AG04450 (cell line): Measurements from ENCODE around the gene RAB28. TPM values are rescaled to one million over a fixed set of nuclear protein-coding genes. Genes with fewer than 3 reads are reported as not detected.

ENCODE experiments used
- CTCF ChIA-PET: fragments of 300-600, 350-600 bp; formaldehyde crosslinking; extraction: SDS; loops from one replicate; lab custom pipeline; 2022; ENCODE audit warnings: antibody characterized with exemption, inconsistent platforms; lab: Charles Lee
- POLR2A ChIA-PET: fragments of 350-600 bp; formaldehyde crosslinking; extraction: SDS; loops from one replicate; lab custom pipeline; 2021; ENCODE audit warnings: antibody characterized with exemption, inconsistent platforms; lab: Yijun Ruan, JAX
- DNase-seq: peaks from one replicate; pipeline ENCODE4 v3.0.0-alpha.2; 2011; ENCODE audit warnings: low read depth, low spot score
- H3K27ac ChIP-seq: one replicate; pipeline ENCODE4 v1.5.1; 2012; ENCODE audit warnings: low read depth, low read length, control low read depth
- H3K27me3 ChIP-seq: one replicate; pipeline ENCODE4 v1.6.0; 2012; ENCODE audit warnings: low read length; ENCODE audit not compliant: control insufficient read depth, insufficient read depth
- H3K4me3 ChIP-seq: 2 replicates; pipeline ENCODE4 v1.5.1; 2011; ENCODE audit warnings: mild to moderate bottlenecking, low read depth, low read length, control low read depth
- H3K9me3 ChIP-seq: 2 replicates; pipeline ENCODE4 v1.5.1; 2012; ENCODE audit warnings: low read length; ENCODE audit not compliant: control insufficient read depth, insufficient read depth
- polyA plus RNA-seq: library from polyadenylated mRNA; depleted of rRNA; stranded (reverse); fragments of >200 nt; gene quantifications from 2 replicates; pipeline ENCODE4 v1.2.3, GENCODE V29; 2011
- TF ChIP-seq, protein P1 (sequence below): IDR thresholded peaks from 2 replicates; pipeline ENCODE4 v1.5.1; 2011; ENCODE audit warnings: low read depth, low read length, control low read depth, inconsistent platforms

The RAB28 gene
- polyA plus RNA-seq, 1 experiment = 19.8 TPM

DNA sequence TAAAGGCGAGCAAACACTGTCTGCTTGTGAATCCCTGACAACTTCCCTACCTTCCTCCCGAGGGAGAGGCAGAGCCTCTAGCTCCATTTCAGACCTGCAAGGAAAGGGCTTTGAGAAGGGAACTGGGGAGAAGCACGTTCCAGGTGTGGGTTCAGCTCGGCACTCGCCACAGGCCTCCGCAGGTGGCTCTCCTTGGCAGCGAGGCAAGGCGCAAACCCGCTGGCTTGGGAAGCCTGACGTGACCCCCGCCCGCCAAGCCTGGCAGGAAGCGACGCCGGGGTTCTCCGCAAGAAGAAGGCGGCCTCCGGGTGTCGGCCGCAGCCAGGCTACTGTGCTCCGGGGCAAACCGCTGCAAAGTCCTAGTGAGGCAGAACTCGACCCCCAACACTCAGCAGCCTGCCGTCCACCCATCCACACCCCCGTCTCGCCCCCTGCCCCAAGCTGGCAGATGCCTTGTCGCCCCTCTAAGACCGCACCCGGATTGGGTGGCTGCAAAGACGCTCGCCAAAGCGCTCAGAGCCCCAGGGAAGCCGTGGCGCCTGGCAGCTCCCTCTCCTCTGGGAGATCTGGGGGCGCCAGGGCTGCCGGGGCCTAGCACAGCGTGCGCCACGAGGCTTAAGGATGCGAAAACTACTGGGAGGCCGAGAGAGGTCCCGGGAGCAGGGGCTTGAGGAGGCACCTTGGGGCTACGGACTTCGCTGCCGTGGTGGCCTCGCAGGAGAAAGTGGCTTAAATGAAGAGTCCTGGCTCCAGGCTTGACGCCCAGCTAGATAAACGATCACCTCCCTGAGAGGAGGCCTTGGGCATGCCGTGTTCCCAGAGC is 38.4 kb upstream of the RAB28 start:
- H3K27me3 ChIP-seq = peaks cover 73% of the 10 kb centered on the region
- no peak for DNase-seq
- CTCF ChIA-PET = interaction anchor here (1.4 kb wide), 1 partner anchor 26 kb away, joined by 4 read pairs; no protein-coding TSS in a partner anchor
- no peak overlapping the region for H3K4me3 ChIP-seq
- TF ChIP-seq, protein P1, sequence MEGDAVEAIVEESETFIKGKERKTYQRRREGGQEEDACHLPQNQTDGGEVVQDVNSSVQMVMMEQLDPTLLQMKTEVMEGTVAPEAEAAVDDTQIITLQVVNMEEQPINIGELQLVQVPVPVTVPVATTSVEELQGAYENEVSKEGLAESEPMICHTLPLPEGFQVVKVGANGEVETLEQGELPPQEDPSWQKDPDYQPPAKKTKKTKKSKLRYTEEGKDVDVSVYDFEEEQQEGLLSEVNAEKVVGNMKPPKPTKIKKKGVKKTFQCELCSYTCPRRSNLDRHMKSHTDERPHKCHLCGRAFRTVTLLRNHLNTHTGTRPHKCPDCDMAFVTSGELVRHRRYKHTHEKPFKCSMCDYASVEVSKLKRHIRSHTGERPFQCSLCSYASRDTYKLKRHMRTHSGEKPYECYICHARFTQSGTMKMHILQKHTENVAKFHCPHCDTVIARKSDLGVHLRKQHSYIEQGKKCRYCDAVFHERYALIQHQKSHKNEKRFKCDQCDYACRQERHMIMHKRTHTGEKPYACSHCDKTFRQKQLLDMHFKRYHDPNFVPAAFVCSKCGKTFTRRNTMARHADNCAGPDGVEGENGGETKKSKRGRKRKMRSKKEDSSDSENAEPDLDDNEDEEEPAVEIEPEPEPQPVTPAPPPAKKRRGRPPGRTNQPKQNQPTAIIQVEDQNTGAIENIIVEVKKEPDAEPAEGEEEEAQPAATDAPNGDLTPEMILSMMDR = no peak
- POLR2A ChIA-PET = no interaction called here
- H3K9me3 ChIP-seq = peaks cover 24% of the 10 kb centered on the region
- H3K27ac ChIP-seq = no peak overlapping the region

DNA sequence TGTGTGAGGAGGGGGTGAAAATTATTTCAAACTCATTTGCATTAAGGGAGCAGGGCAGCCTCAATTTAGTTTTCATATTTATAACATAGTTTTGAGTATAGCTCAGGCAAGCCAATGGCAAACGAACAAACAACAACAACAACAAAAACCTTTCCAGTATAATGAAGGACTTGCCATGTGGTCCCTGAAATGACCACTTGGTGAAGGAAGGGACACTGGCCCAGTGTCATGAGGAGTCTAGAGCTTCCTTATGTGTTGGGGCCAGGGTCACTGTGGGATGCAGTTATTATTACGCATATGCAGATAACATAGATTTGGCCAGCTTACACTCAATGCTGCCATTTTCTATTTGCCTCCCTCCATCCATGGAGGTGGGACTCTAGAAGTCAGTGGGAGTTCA is 36.9 kb upstream of the RAB28 start:
- ChIA-PET POLR2A (no interaction called here), CTCF (interaction anchor here (1.4 kb wide), 1 partner anchor 27 kb away, joined by 4 read pairs; no protein-coding TSS in a partner anchor)
- Histone ChIP-seq H3K27me3 (peaks cover 58% of the 10 kb centered on the region), H3K9me3 (peaks cover 24% of the 10 kb centered on the region), H3K4me3 (no peak overlapping the region), H3K27ac (no peak overlapping the region)
- TF ChIP-seq, protein P1 = no peak
- DNase-seq = no peak

DNA sequence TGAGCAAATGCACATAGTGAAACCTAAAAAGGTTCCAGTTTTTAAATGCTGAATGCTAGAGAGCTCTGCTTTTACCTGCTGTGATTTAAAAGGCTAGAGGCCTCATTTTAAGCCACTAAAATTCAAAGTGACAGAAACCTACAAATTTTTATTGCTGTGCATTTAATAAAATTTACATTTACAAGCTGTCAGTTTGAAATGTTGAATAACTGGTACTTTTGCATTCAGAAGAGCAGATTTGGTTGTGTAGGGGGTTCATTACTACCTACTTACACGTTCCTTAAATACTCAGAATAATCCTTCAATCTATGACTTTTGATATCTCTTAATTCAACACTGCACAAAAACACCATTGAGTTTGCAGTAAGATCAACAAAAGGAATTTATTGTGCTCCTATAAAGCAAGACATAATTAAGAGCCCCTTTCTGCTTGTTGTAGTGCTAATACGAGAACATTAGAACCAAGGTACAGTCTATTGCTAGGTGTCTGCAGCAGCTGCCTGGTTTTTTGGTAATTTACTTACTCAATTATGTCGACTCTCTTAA is 32.2 kb upstream of the RAB28 start:
- H3K4me3 ChIP-seq = no peak overlapping the region
- no peaks in the 10 kb centered on the region for H3K9me3 ChIP-seq
- ChIA-PET CTCF (no interaction called here), POLR2A (no interaction called here)
- no peak for DNase-seq
- H3K27me3 ChIP-seq = peaks cover 16% of the 10 kb centered on the region
- no peak overlapping the region for H3K27ac ChIP-seq
- TF ChIP-seq, protein P1 = no peak

DNA sequence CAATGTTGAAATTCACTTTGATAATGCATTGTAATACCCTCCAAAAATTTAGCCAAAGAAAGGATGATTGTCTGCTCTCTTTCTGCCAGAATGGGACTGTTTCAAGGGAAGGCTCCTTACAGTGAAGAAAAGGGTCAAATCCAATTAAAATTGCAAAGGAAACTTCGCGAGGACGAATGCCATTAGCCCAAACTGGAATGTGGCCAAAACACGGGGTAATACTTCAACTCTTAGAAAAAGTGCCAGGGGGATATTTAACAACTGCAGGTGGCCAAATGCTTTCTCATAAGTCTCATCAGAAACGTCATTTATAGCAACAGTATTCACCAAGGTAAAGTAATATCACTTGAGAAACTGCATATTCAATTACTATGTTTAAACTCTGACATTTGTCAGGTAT is 31.1 kb upstream of the RAB28 start:
- DNase-seq = no peak
- H3K27ac ChIP-seq = no peak overlapping the region
- ChIA-PET POLR2A (no interaction called here), CTCF (interaction anchor here (0.6 kb wide), 1 partner anchor 100 kb away, joined by 8 read pairs; no protein-coding TSS in a partner anchor)
- TF ChIP-seq, protein P1 = no peak
- peaks cover 8% of the 10 kb centered on the region for H3K27me3 ChIP-seq
- no peaks in the 10 kb centered on the region for H3K9me3 ChIP-seq
- no peak overlapping the region for H3K4me3 ChIP-seq

DNA sequence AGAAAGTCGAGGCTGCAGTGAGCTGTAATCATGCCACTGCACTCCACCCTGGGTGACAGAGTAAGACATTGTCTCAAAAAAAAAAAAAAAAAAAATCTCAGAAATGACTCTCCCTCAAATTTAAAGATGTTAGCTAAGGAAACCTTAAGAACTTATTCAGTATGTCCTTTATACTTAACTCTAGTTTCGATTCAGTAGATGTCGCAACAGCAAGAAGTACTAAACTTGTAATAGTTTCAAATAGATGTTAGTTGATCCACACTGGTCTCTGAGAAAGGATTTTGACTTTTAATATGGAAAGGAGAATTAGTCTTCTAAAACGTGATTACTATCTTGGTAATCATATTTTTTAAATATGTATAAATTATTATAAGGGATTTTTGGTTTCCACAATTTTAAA is 30.6 kb upstream of the RAB28 start:
- Histone ChIP-seq H3K27me3 (peaks cover 5% of the 10 kb centered on the region), H3K4me3 (no peak overlapping the region), H3K9me3 (no peaks in the 10 kb centered on the region), H3K27ac (no peak overlapping the region)
- TF ChIP-seq, protein P1 = no peak
- ChIA-PET POLR2A (no interaction called here), CTCF (interaction anchor here (0.6 kb wide), 1 partner anchor 100 kb away, joined by 8 read pairs; no protein-coding TSS in a partner anchor)
- DNase-seq = no peak
